Breast epithelium (tissue), 4 donors: ENCODE results near the gene PPP1CB. TPM values are rescaled to one million over a fixed set of nuclear protein-coding genes. Genes with fewer than 3 reads are reported as not detected.

Experiments used
- DNase-seq, 2 donors: peaks; one replicate each; pipeline ENCODE4 v3.0.0-alpha.2; 2019; ENCODE audit warnings: low spot score in 2 of 2
- H3K27ac ChIP-seq, 2 donors: fragments of 200-600 bp; sonication (generic) in 1 of 2; one replicate each; pipeline ENCODE4 v1.5.1; 2016 to 2019; ENCODE audit warnings: mild to moderate bottlenecking in 1 of 2
- H3K27me3 ChIP-seq, 2 donors: fragments of 200-600 bp; sonication (generic) in 1 of 2; one replicate each; pipeline versions ENCODE4 v1.5.1 to v1.6.0; 2017 to 2019; ENCODE audit warnings: control low read depth in 1 of 2, mild to moderate bottlenecking in 1 of 2
- H3K36me3 ChIP-seq: fragments of 200-600 bp; one replicate; pipeline ENCODE4 v1.5.1; 2019
- H3K4me1 ChIP-seq, 2 donors: fragments of 200-600 bp; sonication (generic); one replicate each; pipeline ENCODE4 v1.5.1; 2016 to 2019; ENCODE audit warnings: control low read depth in 1 of 2
- H3K4me3 ChIP-seq, 3 donors: fragments of 200-600 bp; sonication (generic); 1 replicate in 2 of 3; 2 replicates in 1 of 3; pipeline ENCODE4 v1.5.1; 2016 to 2019; ENCODE audit warnings: mild to moderate bottlenecking in 3 of 3, moderate library complexity in 2 of 3
- H3K9me3 ChIP-seq, 2 donors: fragments of 200-600 bp; sonication (generic) in 1 of 2; one replicate each; pipeline ENCODE4 v1.5.1; 2016 to 2019; ENCODE audit warnings: control low read depth in 1 of 2
- POLR2A ChIP-seq: fragments of 450-650 bp; IDR thresholded peaks from one replicate; pipeline ENCODE4 v1.6.1; 2016; ENCODE audit warnings: antibody characterized with exemption, mild to moderate bottlenecking, moderate library complexity
- POLR2AphosphoS5 ChIP-seq, 3 donors: sonication (generic); formaldehyde crosslinking; IDR thresholded peaks; one replicate each; pipeline ENCODE4 v1.6.1; 2017; ENCODE audit warnings: antibody characterized with exemption in 3 of 3
- intact Hi-C: fragments of 100-400 bp; cut with DNase I; formaldehyde crosslinking; loops from one replicate; pipeline ENCODE4 v1.15.1; 2023; ENCODE audit warnings: low total_unique reads
- total RNA-seq, 3 donors: library from RNA; depleted of rRNA; stranded (reverse); fragments of >200 nt; gene quantifications; one replicate each; pipeline ENCODE4 v1.1.0, GENCODE V29; 2016
- TF ChIP-seq, protein P1 (sequence below), 3 donors: fragments of 450-650 bp; IDR thresholded peaks; one replicate each; pipeline ENCODE4 v1.5.1; 2016 to 2017; ENCODE audit warnings: antibody characterized with exemption in 3 of 3, mild to moderate bottlenecking in 3 of 3, moderate library complexity in 3 of 3

Gene PPP1CB
- total RNA-seq, 3 donors from 2014 or later = 189 to 294 (median 289) TPM

DNA sequence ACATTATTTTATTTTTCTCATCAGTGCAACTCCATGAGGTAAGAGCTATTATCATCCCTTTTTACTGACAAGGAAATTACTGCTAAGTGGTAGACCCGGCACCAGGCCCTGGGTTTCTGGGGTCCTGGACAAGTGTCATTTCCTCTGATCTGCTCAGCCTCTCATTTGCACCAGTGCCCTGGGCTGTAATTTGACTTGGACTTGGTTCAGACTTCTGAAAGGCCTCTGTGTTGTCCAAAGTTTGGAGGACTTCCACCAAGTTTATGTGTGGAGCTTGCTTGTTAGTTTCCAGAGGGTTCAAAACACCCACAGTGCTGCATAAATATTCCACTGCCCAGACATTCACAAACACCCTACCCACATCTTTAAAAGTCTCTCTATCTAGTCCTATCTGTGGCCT lies 44.0 kb upstream of the PPP1CB start:
- Histone ChIP-seq H3K27me3 (no peaks in the 10 kb centered on the region), H3K27ac (peak overlapping the region; percentile 20 to 60), H3K9me3 (no peaks in the 10 kb centered on the region), H3K4me1 (peaks cover 0 to 5% of the 10 kb centered on the region in 2 donors), H3K4me3 (no peak overlapping the region), H3K36me3 (no peaks in the 10 kb centered on the region)
- TF ChIP-seq, protein P1, sequence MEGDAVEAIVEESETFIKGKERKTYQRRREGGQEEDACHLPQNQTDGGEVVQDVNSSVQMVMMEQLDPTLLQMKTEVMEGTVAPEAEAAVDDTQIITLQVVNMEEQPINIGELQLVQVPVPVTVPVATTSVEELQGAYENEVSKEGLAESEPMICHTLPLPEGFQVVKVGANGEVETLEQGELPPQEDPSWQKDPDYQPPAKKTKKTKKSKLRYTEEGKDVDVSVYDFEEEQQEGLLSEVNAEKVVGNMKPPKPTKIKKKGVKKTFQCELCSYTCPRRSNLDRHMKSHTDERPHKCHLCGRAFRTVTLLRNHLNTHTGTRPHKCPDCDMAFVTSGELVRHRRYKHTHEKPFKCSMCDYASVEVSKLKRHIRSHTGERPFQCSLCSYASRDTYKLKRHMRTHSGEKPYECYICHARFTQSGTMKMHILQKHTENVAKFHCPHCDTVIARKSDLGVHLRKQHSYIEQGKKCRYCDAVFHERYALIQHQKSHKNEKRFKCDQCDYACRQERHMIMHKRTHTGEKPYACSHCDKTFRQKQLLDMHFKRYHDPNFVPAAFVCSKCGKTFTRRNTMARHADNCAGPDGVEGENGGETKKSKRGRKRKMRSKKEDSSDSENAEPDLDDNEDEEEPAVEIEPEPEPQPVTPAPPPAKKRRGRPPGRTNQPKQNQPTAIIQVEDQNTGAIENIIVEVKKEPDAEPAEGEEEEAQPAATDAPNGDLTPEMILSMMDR (IDR thresholded peaks at IDR 0.05) = no peak
- TF ChIP-seq POLR2AphosphoS5 (IDR thresholded peaks at IDR 0.05) (no peak), POLR2A (no peak)
- intact Hi-C loops = no loop called here
- DNase-seq = no peak

DNA sequence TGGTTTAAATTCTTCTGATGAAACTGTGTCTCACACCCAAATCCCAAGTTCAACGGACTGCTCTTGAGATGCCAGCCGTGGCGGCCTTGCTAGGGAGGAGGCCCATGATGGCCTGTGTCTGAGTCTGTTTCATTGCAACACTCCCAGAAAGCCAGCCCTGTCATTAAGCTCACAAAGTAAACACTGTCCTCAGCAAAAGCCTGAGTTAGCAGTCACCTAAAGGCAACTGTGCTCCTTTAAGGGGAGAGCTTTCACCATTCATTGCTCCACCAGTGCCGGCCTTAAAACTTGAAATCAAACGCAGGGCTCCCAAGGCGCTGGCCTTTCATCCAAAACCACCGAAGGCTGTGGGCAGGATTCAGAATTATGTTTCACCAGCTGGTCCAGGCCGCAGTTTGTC lies 42.5 kb upstream of the PPP1CB start:
- H3K9me3 ChIP-seq = no peaks in the 10 kb centered on the region
- H3K4me3 ChIP-seq = no peak overlapping the region
- TF ChIP-seq POLR2A (no peak), POLR2AphosphoS5 (IDR thresholded peaks at IDR 0.05) (no peak)
- TF ChIP-seq, protein P1 (IDR thresholded peaks at IDR 0.05) = no peak
- intact Hi-C loops = no loop called here
- DNase-seq = no peak
- no peaks in the 10 kb centered on the region for H3K36me3 ChIP-seq
- no peaks in the 10 kb centered on the region for H3K27me3 ChIP-seq
- peak overlapping the region; percentile 60 to 65 for H3K27ac ChIP-seq
- H3K4me1 ChIP-seq = peaks cover 0 to 5% of the 10 kb centered on the region in 2 donors

DNA sequence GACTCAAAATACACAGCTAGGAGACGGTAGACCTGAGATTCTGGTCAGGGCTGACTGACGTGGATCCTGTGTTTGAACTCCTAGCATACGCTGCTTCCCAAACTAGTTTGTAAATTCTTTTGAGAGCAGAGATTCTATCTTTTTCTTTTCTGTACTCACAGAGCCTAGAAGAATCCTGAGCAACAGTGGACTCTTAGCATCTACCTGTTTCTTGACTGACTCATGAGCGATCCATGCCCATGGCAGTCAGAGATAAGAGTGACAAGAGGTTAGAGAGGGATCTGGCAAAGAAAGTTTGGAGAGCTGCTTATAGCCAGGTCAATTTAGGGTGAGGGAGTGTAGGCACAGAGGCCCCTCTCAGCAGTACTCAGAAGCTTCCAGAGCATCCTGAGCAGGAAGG lies 41.1 kb upstream of the PPP1CB start:
- Histone ChIP-seq H3K4me1 (peaks cover 0 to 5% of the 10 kb centered on the region in 2 donors), H3K36me3 (no peaks in the 10 kb centered on the region), H3K27me3 (no peaks in the 10 kb centered on the region), H3K9me3 (no peaks in the 10 kb centered on the region), H3K27ac (peak overlapping the region in 1 of 2 donors; percentile 60), H3K4me3 (no peak overlapping the region)
- no peak for DNase-seq
- no peak for TF ChIP-seq POLR2AphosphoS5 (IDR thresholded peaks at IDR 0.05)
- no peak for TF ChIP-seq POLR2A
- TF ChIP-seq, protein P1 (IDR thresholded peaks at IDR 0.05) = no peak
- intact Hi-C loops = no loop called here

DNA sequence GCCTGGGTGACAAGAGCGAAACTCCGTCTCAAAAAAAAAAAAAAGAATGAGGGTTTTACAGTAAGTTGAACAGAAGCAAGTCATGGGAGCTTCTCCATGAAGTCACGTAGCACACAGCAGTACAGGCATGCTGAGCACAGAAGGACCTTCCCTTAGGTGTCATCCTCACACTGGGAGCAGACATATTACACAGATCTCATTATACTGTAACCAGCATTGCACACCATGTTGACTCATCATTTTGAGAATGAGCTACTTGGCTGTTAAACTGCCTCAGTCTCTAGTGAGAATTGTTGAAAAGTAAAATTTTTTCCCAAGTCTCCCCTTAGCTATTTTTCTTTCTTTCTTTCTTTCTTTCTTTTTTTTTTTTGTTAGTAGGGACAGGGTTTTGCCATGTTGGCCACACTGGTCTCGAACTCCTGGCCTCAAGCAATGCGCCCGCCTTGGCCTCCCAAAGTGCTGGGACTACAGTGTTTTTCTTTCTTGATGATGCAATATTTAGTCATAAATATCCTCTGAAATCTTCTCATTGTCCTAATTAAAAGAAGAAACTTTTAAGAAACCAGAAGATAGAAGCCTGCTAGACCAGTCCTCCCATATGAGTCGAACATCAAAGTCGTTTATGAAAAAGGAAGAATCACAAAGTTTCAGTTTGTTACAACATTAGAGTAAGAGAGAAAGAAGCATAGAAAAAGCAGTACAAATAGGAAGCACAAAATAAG lies 37.9 kb upstream of the PPP1CB start:
- intact Hi-C loops = no loop called here
- TF ChIP-seq, protein P1 (IDR thresholded peaks at IDR 0.05) = no peak
- TF ChIP-seq POLR2AphosphoS5 (IDR thresholded peaks at IDR 0.05) = no peak
- no peak for TF ChIP-seq POLR2A

DNA sequence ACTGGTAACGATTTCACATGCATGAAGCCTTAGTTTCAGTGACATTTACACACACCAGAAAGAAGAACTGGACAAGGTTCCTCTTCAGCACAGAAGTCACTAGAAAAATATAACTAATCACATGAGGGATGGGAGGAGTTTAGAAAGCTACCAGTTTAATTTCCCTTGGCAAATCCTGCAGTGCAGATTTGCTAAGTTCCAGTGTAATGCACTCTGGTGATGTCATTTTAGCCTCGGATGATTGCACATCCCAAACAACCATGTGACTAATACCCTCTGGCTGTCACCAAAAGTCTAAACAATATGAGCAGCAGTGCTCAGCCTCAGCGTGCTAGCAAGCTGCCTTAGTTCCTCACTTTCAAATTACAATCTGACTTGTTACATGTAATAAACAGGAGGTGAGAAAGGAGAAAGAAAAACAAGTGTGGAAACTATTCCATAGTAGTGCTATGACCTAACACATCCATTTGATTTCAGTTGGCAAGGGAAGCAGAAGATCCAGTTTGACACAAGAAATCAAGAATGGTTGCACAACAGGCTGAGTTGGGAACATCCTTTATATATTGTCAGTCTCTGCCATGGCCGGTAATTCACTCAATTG lies 35.3 kb upstream of the PPP1CB start:
- intact Hi-C loops = no loop called here
- peak overlapping the region; percentile 93 to 94 for H3K27ac ChIP-seq
- DNase-seq = peak in 1 of 2 donors; percentile 74
- peaks cover 0 to 3% of the 10 kb centered on the region in 2 donors for H3K4me1 ChIP-seq
- TF ChIP-seq POLR2A = no peak
- TF ChIP-seq, protein P1 (IDR thresholded peaks at IDR 0.05) = peak in 1 of 3 donors; percentile 9
- peak; percentile 68 to 95 (median 92) for TF ChIP-seq POLR2AphosphoS5 (IDR thresholded peaks at IDR 0.05)
- no peaks in the 10 kb centered on the region for H3K36me3 ChIP-seq
- no peaks in the 10 kb centered on the region for H3K27me3 ChIP-seq
- H3K9me3 ChIP-seq = no peaks in the 10 kb centered on the region
- H3K4me3 ChIP-seq = peak overlapping the region in 1 of 3 donors; percentile 31

More for the DNA sequence above, 37.9 kb upstream of the PPP1CB start:
- Histone ChIP-seq H3K27me3 (no peaks in the 10 kb centered on the region), H3K9me3 (no peaks in the 10 kb centered on the region), H3K4me3 (no peak overlapping the region), H3K36me3 (no peaks in the 10 kb centered on the region), H3K27ac (peak overlapping the region; percentile 65 to 94), H3K4me1 (peaks cover 3% of the 10 kb centered on the region in 2 donors)
- no peak for DNase-seq
